Epithelial cell of alveolus of lung (primary cell): ENCODE data around the gene CHST2. TPM values are rescaled to one million over a fixed set of nuclear protein-coding genes. Genes with fewer than 3 reads are reported as not detected.

ENCODE experiments used
- total RNA-seq: library from RNA; depleted of rRNA; stranded (reverse); fragments of >200 nt; gene quantifications from 2 replicates; pipeline ENCODE4 v1.2.1, GENCODE V29; 2015

The CHST2 gene
- total RNA-seq, result 19.8 and 28.8 TPM in 2 replicates

GRCh38 chr3:143119009-143119914 lies at the start of gene CHST2:
CHST2 (plus strand) TSS chr3:143119771; CDS start chr3:143120817, 1,046 bp downstream.

Other genes starting within 250 kb of the CHST2 start
- gene PCOLCE2, start 230.7 kb upstream of the CHST2 start, total RNA-seq, result 1.6 and 2.6 TPM in 2 replicates
- 0.13 TPM in 1 of 2 replicates, not detected in the other for gene PAQR9, start 156.1 kb upstream of the CHST2 start, total RNA-seq
- gene U2SURP, start 118.2 kb upstream of the CHST2 start, total RNA-seq, result 35.6 and 39.5 TPM in 2 replicates